ENCODE data around the gene DMTF1.

DMTF1 gene

GRCh38 chr7:87148332-87148955 lies 3.8 kb upstream of the DMTF1 start:
- peak; percentile 40 for DNase-seq

- DNase-seq, result no peak
These were observed 1.1 kb upstream of the DMTF1 start for GRCh38 chr7:87151002-87151728.

- DNase-seq, result no peak
These were observed 533 bp upstream of the DMTF1 start for GRCh38 chr7:87151729-87152111.

GRCh38 chr7:87152897-87153641 lies 816 bp downstream of the DMTF1 start:
- peak; percentile 11 for DNase-seq

GRCh38 chr7:87154166-87154565 lies 1.9 kb downstream of the DMTF1 start:
- DNase-seq, result no peak

- no peak for DNase-seq
These were observed 2.3 kb downstream of the DMTF1 start for GRCh38 chr7:87154569-87154968.

GRCh38 chr7:87155788-87156187 lies 3.5 kb downstream of the DMTF1 start:
- DNase-seq, result no peak

GRCh38 chr7:87156709-87157108 lies 4.5 kb downstream of the DMTF1 start:
- DNase-seq, result no peak

- DNase-seq, result no peak
These were observed 7.3 kb downstream of the DMTF1 start for GRCh38 chr7:87159538-87159937.

GRCh38 chr7:87164433-87164832 lies 12.2 kb downstream of the DMTF1 start:
- DNase-seq, result no peak

- no peak for DNase-seq
These were observed 18.6 kb downstream of the DMTF1 start for GRCh38 chr7:87170828-87171227.

GRCh38 chr7:87171282-87171934 lies 19.2 kb downstream of the DMTF1 start:
- no peak for DNase-seq

GRCh38 chr7:87173471-87173870 lies 21.2 kb downstream of the DMTF1 start:
- no peak for DNase-seq

GRCh38 chr7:87178320-87178719 lies 26.1 kb downstream of the DMTF1 start:
- DNase-seq, result no peak

GRCh38 chr7:87179180-87179579 lies 26.9 kb downstream of the DMTF1 start:
- DNase-seq, result no peak

GRCh38 chr7:87187120-87187519 lies 34.9 kb downstream of the DMTF1 start:
- no peak for DNase-seq

GRCh38 chr7:87188930-87189329 lies 36.7 kb downstream of the DMTF1 start:
- no peak for DNase-seq

GRCh38 chr7:87190783-87191182 lies 38.5 kb downstream of the DMTF1 start:
- DNase-seq, result no peak

- DNase-seq, result no peak
These were observed 40.7 kb downstream of the DMTF1 start for GRCh38 chr7:87192784-87193487.

GRCh38 chr7:87193912-87194311 lies 41.7 kb downstream of the DMTF1 start:
- DNase-seq, result no peak

- DNase-seq, result no peak
These were observed 47.0 kb downstream of the DMTF1 start for GRCh38 chr7:87199241-87199640.

GRCh38 chr7:87199700-87200450 lies 47.6 kb downstream of the DMTF1 start:
- DNase-seq, result no peak

Measured in CD4-positive, alpha-beta T cell treated with Interleukin-10 for 1 hour (primary cell).